Neuronal stem cell (in vitro differentiated cells): ENCODE measurements around the gene GNL3.

ENCODE experiments used
- DNase-seq: peaks from one replicate; pipeline ENCODE4 v3.0.0-alpha.2; 2013; ENCODE audit warnings: low spot score
- H2AFZ ChIP-seq: one replicate; pipeline ENCODE4 v1.6.1; 2013; ENCODE audit warnings: mild to moderate bottlenecking, low read length, inconsistent platforms
- H2AK5ac ChIP-seq: 2 replicates; pipeline ENCODE4 v1.6.1; 2013; ENCODE audit warnings: low read depth, mild to moderate bottlenecking, inconsistent platforms, low read length, moderate library complexity, mixed read lengths
- H2BK120ac ChIP-seq: 2 replicates; pipeline ENCODE4 v1.6.1; 2013; ENCODE audit warnings: low read depth, mild to moderate bottlenecking, inconsistent platforms, low read length, moderate library complexity, mixed read lengths
- H2BK12ac ChIP-seq: one replicate; pipeline ENCODE4 v1.6.1; 2013; ENCODE audit warnings: low read length, inconsistent platforms
- H2BK15ac ChIP-seq: 2 replicates; pipeline ENCODE4 v1.6.1; 2013; ENCODE audit warnings: mild to moderate bottlenecking, low read length, inconsistent platforms, mixed read lengths
- H2BK5ac ChIP-seq: one replicate; pipeline ENCODE4 v1.6.1; 2013; ENCODE audit warnings: inconsistent platforms, mild to moderate bottlenecking, low read length, moderate library complexity
- H3K14ac ChIP-seq: one replicate; pipeline ENCODE4 v1.6.1; 2013; ENCODE audit warnings: low read length, inconsistent platforms
- H3K18ac ChIP-seq: 2 replicates; pipeline ENCODE4 v1.6.1; 2013; ENCODE audit warnings: low read length, inconsistent platforms
- H3K23ac ChIP-seq: 2 replicates; pipeline ENCODE4 v1.6.1; 2013; ENCODE audit warnings: low read depth, mild to moderate bottlenecking, mixed read lengths, low read length, inconsistent platforms; ENCODE audit not compliant: poor library complexity
- H3K27ac ChIP-seq: replicated peaks from 3 replicates; pipeline ENCODE4 v1.5.1; 2013; ENCODE audit warnings: low read length, inconsistent platforms
- H3K27me3 ChIP-seq, 3 experiments: 2 replicates each; pipeline ENCODE4 v1.6.1; 2013; ENCODE audit warnings: low read length in 3 of 3, mild to moderate bottlenecking in 2 of 3, inconsistent platforms in 1 of 3, low read depth in 1 of 3, mixed read lengths in 1 of 3, moderate library complexity in 1 of 3; ENCODE audit not compliant: control insufficient read depth in 3 of 3, insufficient read depth in 3 of 3
- H3K36me3 ChIP-seq, 2 donors: replicated peaks in 1 of 2; 2 replicates each; pipeline ENCODE4 v1.6.1; 2013; ENCODE audit warnings: low read length in 2 of 2; ENCODE audit not compliant: control insufficient read depth in 2 of 2, insufficient read depth in 2 of 2
- H3K4ac ChIP-seq: 2 replicates; pipeline ENCODE4 v1.6.1; 2013; ENCODE audit warnings: inconsistent platforms, mild to moderate bottlenecking, low read length, moderate library complexity
- H3K4me1 ChIP-seq, 2 donors: 1 replicate in 1 of 2; 2 replicates in 1 of 2; pipeline ENCODE4 v1.6.1; 2013; ENCODE audit warnings: low read length in 2 of 2, low read depth in 1 of 2; ENCODE audit not compliant: control insufficient read depth in 2 of 2, insufficient read depth in 1 of 2
- H3K4me2 ChIP-seq: one replicate; pipeline ENCODE4 v1.6.1; 2013; ENCODE audit warnings: mild to moderate bottlenecking, low read length, inconsistent platforms; ENCODE audit not compliant: insufficient read depth, poor library complexity, severe bottlenecking
- H3K4me3 ChIP-seq, 2 donors: 2 replicates each; pipeline ENCODE4 v1.5.1; 2013; ENCODE audit warnings: low read length in 2 of 2, mild to moderate bottlenecking in 2 of 2, inconsistent platforms in 1 of 2, moderate library complexity in 1 of 2
- H3K79me1 ChIP-seq: one replicate; pipeline ENCODE4 v1.6.1; 2013; ENCODE audit warnings: low read depth, mild to moderate bottlenecking, inconsistent platforms, low read length, moderate library complexity
- H3K9ac ChIP-seq: one replicate; pipeline ENCODE4 v1.6.1; 2013; ENCODE audit warnings: mild to moderate bottlenecking, low read depth, low read length, inconsistent platforms; ENCODE audit not compliant: poor library complexity
- H3K9me3 ChIP-seq, 2 donors: replicated peaks in 1 of 2; 2 replicates each; pipeline versions ENCODE3 to v1.6.1; 2013; ENCODE audit warnings: low read length in 2 of 2, mild to moderate bottlenecking in 2 of 2, inconsistent platforms in 1 of 2, low read depth in 1 of 2, mixed read lengths in 1 of 2, moderate library complexity in 1 of 2; ENCODE audit not compliant: control insufficient read depth in 2 of 2, insufficient read depth in 1 of 2
- H4K8ac ChIP-seq: one replicate; pipeline ENCODE4 v1.6.1; 2013; ENCODE audit warnings: low read depth, mild to moderate bottlenecking, inconsistent platforms, low read length, moderate library complexity
- H4K91ac ChIP-seq: one replicate; pipeline ENCODE4 v1.6.1; 2013; ENCODE audit warnings: low read length, low read depth, mild to moderate bottlenecking, inconsistent platforms; ENCODE audit not compliant: poor library complexity
- WGBS, 2 donors: extraction: QIAGEN DNeasy Blood & Tissue Kit; methylation state at CpG; one replicate each; pipeline ENCODE4 v1.1.7; 2013; ENCODE audit warnings: missing lambda C conversion rate in 2 of 2, mixed read lengths in 1 of 2; ENCODE audit not compliant: insufficient read length in 2 of 2, insufficient replicate concordance in 1 of 2; ENCODE audit errors: extremely low coverage in 2 of 2; 5-methylcytosine and 5-hydroxymethylcytosine counted together

GNL3 gene

DNA sequence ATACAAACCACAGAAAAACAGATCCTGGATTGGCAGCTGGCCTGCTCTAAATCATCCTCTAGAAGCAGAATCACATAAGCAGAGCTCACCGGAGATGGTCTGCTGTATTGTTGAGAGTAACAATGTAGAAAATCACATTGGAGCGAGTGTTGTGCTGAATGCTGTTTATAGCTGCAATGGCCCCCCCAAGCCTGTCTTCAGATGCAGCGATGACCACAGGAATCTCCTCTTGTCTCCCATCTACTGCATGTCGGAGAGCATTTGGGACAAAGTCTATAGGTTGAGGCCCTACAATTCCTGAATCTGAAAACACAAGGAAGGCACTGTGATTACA is 11.8 kb downstream of the GNL3 start:
- no peak overlapping the region for H2BK15ac ChIP-seq
- no peak for DNase-seq
- no peak overlapping the region for H3K27ac ChIP-seq
- no peak overlapping the region for H2AK5ac ChIP-seq
- no peak overlapping the region for H2BK12ac ChIP-seq
- H2BK5ac ChIP-seq = no peak overlapping the region
- H3K4ac ChIP-seq = no peak overlapping the region
- H3K14ac ChIP-seq = no peak overlapping the region
- H4K91ac ChIP-seq = no peak overlapping the region
- no peaks in the 10 kb centered on the region for H3K4me1 ChIP-seq
- no peaks in the 10 kb centered on the region for H3K27me3 ChIP-seq
- H3K36me3 ChIP-seq = peaks cover 33 to 73% of the 10 kb centered on the region in 2 donors
- no peak overlapping the region for H4K8ac ChIP-seq
- H3K79me1 ChIP-seq = no peaks in the 10 kb centered on the region
- no peak overlapping the region for H3K23ac ChIP-seq
- H2BK120ac ChIP-seq = no peak overlapping the region
- no CpG with 5 or more reads among the region's 4 CpGs for whole genome bisulfite sequencing, 2 donors
- no peak overlapping the region for H3K18ac ChIP-seq
- no peak overlapping the region for H2AFZ ChIP-seq
- no peaks in the 10 kb centered on the region for H3K9me3 ChIP-seq
- H3K4me2 ChIP-seq = no peak overlapping the region
- no peak overlapping the region for H3K4me3 ChIP-seq
- no peak overlapping the region for H3K9ac ChIP-seq

DNA sequence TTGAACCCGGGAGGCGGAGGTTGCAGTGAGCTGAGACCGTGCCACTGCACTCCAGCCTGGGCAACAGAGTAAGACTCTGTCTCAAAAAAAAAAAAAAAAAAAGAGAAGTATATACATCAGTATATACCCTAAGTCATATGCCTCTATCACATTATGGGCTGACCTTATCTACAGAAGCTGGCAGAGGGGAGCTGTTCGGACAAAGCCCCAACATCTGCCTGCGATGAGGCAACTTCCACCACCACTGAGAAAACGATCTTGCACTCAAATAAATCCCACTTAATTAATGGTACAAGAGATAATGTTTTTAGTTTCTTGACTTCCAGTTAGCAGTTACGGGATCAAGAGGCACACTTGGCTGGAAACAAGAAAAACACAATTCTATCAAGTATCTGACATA is 17.5 kb downstream of the GNL3 start:
- Histone ChIP-seq H3K4me2 (no peak overlapping the region), H3K23ac (no peak overlapping the region), H3K9me3 (peaks cover 0 to 1% of the 10 kb centered on the region in 2 donors), H3K4me1 (peaks cover 5 to 8% of the 10 kb centered on the region in 2 donors), H4K91ac (no peak overlapping the region), H3K79me1 (peaks cover 14% of the 10 kb centered on the region), H2BK15ac (no peak overlapping the region), H2BK120ac (no peak overlapping the region), H2AK5ac (no peak overlapping the region), H3K4ac (no peak overlapping the region), H2AFZ (no peak overlapping the region), H3K4me3 (no peak overlapping the region), H2BK5ac (no peak overlapping the region), H2BK12ac (no peak overlapping the region), H3K27me3 (no peaks in the 10 kb centered on the region), H4K8ac (no peak overlapping the region), H3K18ac (no peak overlapping the region), H3K9ac (no peak overlapping the region), H3K27ac (no peak overlapping the region), H3K14ac (no peak overlapping the region), H3K36me3 (peaks cover 4 to 30% of the 10 kb centered on the region in 2 donors)
- DNase-seq = no peak
- WGBS, 2 donors = no CpG with 5 or more reads among the region's 7 CpGs

- Histone ChIP-seq H4K8ac (no peak overlapping the region), H2BK5ac (peak overlapping the region; percentile 98), H2AFZ (peak overlapping the region; percentile 99), H3K4me1 (peaks cover 5 to 8% of the 10 kb centered on the region in 2 donors), H4K91ac (no peak overlapping the region), H3K36me3 (peaks cover 4 to 31% of the 10 kb centered on the region in 2 donors), H3K9ac (peak overlapping the region; percentile 100), H3K14ac (peak overlapping the region; percentile 76), H3K27me3 (no peaks in the 10 kb centered on the region), H3K18ac (peak overlapping the region; percentile 100), H3K4me2 (peak overlapping the region; percentile 69), H3K27ac (no peak overlapping the region), H3K79me1 (peaks cover 14% of the 10 kb centered on the region), H3K9me3 (peaks cover 0 to 1% of the 10 kb centered on the region in 2 donors), H3K4me3 (peak overlapping the region; percentile 95 to 99), H2BK15ac (no peak overlapping the region), H3K4ac (no peak overlapping the region), H2BK12ac (no peak overlapping the region), H3K23ac (no peak overlapping the region), H2AK5ac (no peak overlapping the region), H2BK120ac (no peak overlapping the region)
- DNase-seq = no peak
- no CpG with 5 or more reads among the region's 22 CpGs for WGBS, 2 donors
Observed at GRCh38 chr3:52704611-52705437, 19.0 kb downstream of the GNL3 start.

GRCh38 chr3:52705438-52705687 is 19.5 kb downstream of the GNL3 start:
- Histone ChIP-seq H3K79me1 (peaks cover 14% of the 10 kb centered on the region), H3K23ac (peak overlapping the region; percentile 96), H3K9me3 (peaks cover 0 to 1% of the 10 kb centered on the region in 2 donors), H2BK15ac (peak overlapping the region; percentile 39), H4K8ac (no peak overlapping the region), H3K4ac (no peak overlapping the region), H3K9ac (peak overlapping the region; percentile 100), H4K91ac (no peak overlapping the region), H3K14ac (peak overlapping the region; percentile 76), H3K4me3 (peak overlapping the region; percentile 95 to 99), H3K4me2 (peak overlapping the region; percentile 69), H3K27ac (peak overlapping the region; percentile 84), H2BK12ac (no peak overlapping the region), H2AK5ac (no peak overlapping the region), H3K18ac (peak overlapping the region; percentile 100), H3K4me1 (peaks cover 5 to 8% of the 10 kb centered on the region in 2 donors), H2BK120ac (no peak overlapping the region), H2BK5ac (peak overlapping the region; percentile 98), H3K36me3 (peaks cover 4 to 31% of the 10 kb centered on the region in 2 donors), H3K27me3 (no peaks in the 10 kb centered on the region), H2AFZ (peak overlapping the region; percentile 99)
- no peak for DNase-seq
- no CpG with 5 or more reads among the region's 25 CpGs for WGBS, 2 donors
